ENCODE data around the gene CCDC85A.

DNA sequence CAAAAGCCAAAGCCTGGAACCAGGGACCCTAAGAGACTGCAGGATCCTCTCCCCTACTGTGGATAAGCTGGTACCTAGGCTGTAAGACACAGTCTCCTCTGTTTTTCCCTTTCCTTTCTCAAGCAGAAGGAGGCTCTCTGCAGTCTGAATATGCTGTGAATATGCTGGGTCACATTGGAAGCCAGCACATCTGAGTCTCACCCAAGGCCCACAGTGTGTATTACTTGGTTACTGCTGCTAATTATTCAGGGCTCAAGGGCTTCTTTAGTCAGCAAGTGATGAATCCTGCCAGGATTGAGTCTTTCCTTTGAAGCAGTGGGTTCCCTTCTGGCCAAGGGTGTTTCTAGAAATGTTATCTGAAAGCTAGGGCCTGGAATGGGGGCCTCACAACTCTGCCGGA is 60.7 kb downstream of the CCDC85A start:
- TF ChIP-seq, protein P1, sequence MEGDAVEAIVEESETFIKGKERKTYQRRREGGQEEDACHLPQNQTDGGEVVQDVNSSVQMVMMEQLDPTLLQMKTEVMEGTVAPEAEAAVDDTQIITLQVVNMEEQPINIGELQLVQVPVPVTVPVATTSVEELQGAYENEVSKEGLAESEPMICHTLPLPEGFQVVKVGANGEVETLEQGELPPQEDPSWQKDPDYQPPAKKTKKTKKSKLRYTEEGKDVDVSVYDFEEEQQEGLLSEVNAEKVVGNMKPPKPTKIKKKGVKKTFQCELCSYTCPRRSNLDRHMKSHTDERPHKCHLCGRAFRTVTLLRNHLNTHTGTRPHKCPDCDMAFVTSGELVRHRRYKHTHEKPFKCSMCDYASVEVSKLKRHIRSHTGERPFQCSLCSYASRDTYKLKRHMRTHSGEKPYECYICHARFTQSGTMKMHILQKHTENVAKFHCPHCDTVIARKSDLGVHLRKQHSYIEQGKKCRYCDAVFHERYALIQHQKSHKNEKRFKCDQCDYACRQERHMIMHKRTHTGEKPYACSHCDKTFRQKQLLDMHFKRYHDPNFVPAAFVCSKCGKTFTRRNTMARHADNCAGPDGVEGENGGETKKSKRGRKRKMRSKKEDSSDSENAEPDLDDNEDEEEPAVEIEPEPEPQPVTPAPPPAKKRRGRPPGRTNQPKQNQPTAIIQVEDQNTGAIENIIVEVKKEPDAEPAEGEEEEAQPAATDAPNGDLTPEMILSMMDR (IDR thresholded peaks at IDR 0.05 in 8 of 11, conservative IDR thresholded peaks at IDR 0.05 in 3 of 11), result no peak
- TF ChIP-seq POLR2A (IDR thresholded peaks at IDR 0.05), result no peak

Measured in spleen (tissue), 7 donors.